HG03060 (cell line): Measurements from ENCODE around the gene SPOP.
"Not testable (repeated sequence)": the region's sequence is repeated elsewhere in the genome, so short reads cannot be mapped to it uniquely, and the experiment has no call there.

ENCODE experiments used
- ATAC-seq: cut with Tn5 transposase; IDR thresholded peaks from one replicate; pipeline ENCODE4 v1.9.1; 2021; ENCODE audit warnings: low read depth, moderate number of reproducible peaks; ENCODE audit not compliant: unreplicated experiment

SPOP gene

GRCh38 chr17:49555495-49556222 lies 122.2 kb downstream of the SPOP start:
- no peak for ATAC-seq

DNA sequence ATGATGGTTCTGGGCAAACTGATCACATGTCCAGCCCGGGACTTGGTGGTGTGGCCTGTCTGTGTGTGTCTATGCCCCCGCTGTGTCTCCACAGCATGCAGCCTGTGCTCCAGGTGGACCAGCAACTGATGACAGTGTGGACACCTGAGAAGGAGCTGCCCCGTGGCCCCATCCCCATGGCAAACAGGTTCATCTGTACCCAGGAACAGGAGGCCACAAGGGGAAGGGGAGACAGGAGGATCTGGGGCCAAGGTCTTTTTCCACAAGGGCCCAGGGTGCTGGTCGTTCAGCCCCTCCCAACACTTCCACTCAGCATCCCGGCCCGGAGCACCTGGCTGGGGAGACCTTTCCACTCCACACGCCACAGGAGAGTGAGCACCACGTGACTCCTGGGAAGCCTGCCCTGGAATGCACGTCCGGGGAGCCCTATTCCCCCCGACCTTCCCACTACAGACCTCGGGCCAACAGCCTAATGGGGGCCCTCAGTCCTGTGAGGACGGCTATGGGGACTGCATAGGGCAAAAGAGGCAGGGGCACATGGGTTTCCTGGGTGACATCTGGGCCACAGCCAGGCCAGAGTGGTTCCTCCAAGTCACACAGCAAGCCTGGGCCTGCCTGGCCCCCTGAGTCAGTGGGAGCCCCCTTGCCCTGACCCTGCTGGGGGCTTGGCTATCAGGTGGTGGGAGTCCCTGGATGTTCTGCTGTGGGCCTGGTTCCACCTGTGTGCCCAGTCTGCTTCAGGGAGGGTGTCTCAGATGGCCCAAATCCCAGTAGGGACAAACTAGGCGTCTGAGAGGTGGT lies 123.0 kb downstream of the SPOP start:
- no peak for ATAC-seq

DNA sequence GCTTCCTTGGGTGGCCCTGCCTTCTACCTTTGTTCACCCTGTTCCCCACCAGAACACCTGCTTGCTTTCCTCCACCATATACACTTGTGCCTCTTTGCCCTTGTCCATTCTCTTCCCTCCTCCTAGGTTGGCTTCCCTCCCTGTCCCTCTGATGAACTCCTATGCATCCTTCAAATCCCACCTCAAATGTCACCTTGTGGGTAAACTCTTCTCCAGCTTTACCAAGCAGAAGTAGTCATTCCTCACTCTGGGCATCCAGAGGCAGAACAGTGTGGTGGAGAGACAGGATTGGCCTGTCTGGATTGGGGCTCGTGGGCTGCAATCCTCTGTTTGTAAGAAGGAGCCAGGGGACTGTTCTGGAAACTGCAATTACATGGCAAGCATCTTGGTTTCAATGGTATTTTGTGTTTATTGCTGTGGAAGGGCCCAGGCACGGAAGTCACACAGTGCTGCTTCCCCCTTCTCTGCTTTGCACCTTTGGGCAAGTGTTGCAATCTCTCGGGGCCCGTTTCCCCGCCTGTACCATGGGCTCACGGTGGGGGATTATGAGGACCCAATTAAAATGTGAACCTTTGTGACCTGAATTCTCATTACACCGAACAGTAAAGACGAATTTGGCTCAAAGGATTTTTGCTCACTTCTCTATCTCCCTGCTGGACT lies 124.1 kb downstream of the SPOP start:
- ATAC-seq = no peak

DNA sequence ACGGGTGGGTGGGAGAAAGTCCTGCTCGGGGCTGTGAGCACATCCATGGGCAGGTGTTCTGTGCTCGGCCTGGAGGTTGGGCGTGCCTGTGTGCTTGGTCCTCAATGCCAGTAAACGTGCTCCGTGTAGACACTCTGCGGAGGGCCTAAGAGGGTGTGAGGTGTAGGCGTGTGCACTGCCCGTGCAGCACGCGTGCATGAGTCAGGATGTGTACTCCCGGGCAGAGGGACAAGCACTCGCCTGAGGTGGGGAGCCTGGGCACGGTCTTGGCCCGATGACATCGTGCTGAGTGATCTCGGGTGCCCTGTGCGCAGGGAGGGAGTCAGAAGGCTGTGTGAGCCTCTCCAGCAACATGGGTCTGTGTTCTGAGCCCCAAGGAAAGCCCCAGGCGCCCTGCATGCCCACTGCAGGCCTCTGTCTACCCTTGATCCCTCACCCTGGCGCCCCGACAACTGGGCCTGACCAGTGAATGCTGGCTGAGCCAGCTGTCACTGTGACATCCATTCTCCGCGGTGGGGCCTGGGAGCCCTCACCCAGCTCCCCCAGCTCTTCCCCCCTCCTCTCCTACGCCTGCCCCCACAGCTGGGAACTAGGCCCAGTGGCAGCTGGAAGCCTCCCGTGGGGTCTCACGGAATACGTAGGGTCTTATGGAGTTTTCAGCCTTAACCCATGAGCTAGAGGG lies 125.7 kb downstream of the SPOP start:
- no peak for ATAC-seq

GRCh38 chr17:49551221-49552069 lies 126.5 kb downstream of the SPOP start:
- no peak for ATAC-seq

DNA sequence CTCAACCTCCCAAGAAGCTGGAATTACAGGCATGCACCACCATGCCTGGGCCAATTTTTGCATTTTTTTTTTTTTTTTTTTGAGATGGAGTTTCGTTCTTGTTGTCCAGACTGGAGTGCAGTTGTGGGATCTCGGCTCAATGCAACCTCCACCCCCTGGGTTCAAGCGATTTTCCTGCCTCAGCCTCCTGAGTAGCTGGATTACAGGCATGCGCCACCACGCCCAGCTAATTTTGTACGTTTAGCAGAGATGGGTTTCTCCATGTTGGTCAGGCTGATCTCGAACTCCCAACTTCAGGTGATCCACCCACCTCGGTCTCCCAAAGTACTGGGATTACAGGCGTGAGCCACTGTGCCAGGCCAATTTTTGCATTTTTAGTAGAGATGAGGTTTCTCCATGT lies 127.1 kb downstream of the SPOP start:
- ATAC-seq = not testable (repeated sequence)

GRCh38 chr17:49549691-49550678 lies 127.9 kb downstream of the SPOP start:
- ATAC-seq = no peak

DNA sequence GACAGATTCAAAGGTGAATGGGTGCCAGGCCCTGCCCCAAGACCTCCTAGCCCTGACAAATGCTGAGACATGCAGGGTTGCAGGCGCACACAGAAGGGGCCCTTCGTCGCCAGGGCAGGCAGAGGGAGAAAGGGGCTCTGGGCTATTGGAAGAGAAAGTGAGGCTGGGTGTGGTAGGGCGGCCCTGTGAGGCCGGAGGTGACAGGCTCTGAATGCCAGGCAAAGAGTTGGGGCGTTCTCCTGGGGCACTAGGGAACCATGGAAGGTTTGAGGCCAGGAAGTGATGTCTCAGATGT lies 128.6 kb downstream of the SPOP start:
- no peak for ATAC-seq
